ENCODE data around the gene SLC35E4.
A peak's percentile ranks its signal among the peaks of the same experiment; 100 is the strongest.

SLC35E4 gene

GRCh38 chr22:30665786-30666185 is 30.2 kb downstream of the SLC35E4 start:
- H3K27ac ChIP-seq, result no peak overlapping the region
- H3K27me3 ChIP-seq (ENCODE audit: insufficient read depth, low read depth), result no peaks in the 10 kb centered on the region
- no peak overlapping the region for H3K9ac ChIP-seq
- peaks cover 16% of the 10 kb centered on the region for H3K4me1 ChIP-seq (ENCODE audit: low read depth, poor library complexity, severe bottlenecking)
- H3K36me3 ChIP-seq (ENCODE audit: insufficient read depth), result no peaks in the 10 kb centered on the region
- H3K79me2 ChIP-seq (ENCODE audit: insufficient read depth, low read depth), result no peaks in the 10 kb centered on the region
- no peak overlapping the region for H3K4me2 ChIP-seq
- TF ChIP-seq CTCF (conservative IDR thresholded peaks at IDR 0.05; ENCODE audit: low read depth, low read length), result no peak
- no peaks in the 10 kb centered on the region for H4K20me1 ChIP-seq (ENCODE audit: insufficient read depth)
- H3K4me3 ChIP-seq (IDR thresholded peaks at IDR 0.05; ENCODE audit: insufficient read depth, low read depth, low read length), result no peak overlapping the region
- H2AFZ ChIP-seq (ENCODE audit: low read depth), result no peak overlapping the region

GRCh38 chr22:30667107-30667493 is 31.5 kb downstream of the SLC35E4 start:
- TF ChIP-seq CTCF (conservative IDR thresholded peaks at IDR 0.05; ENCODE audit: low read depth, low read length), result no peak
- no peaks in the 10 kb centered on the region for H3K79me2 ChIP-seq (ENCODE audit: insufficient read depth, low read depth)
- peak overlapping the region; percentile 98 for H2AFZ ChIP-seq (ENCODE audit: low read depth)
- H3K4me2 ChIP-seq, result peak overlapping the region; percentile 50
- peak overlapping the region; percentile 31; the same call in 1 of the 2 replicates for H3K9ac ChIP-seq
- no peak overlapping the region for H3K4me3 ChIP-seq (IDR thresholded peaks at IDR 0.05; ENCODE audit: insufficient read depth, low read depth, low read length)
- H3K27me3 ChIP-seq (ENCODE audit: insufficient read depth, low read depth), result no peaks in the 10 kb centered on the region
- H4K20me1 ChIP-seq (ENCODE audit: insufficient read depth), result no peaks in the 10 kb centered on the region
- no peak overlapping the region for H3K27ac ChIP-seq
- peaks cover 16% of the 10 kb centered on the region for H3K4me1 ChIP-seq (ENCODE audit: low read depth, poor library complexity, severe bottlenecking)
- no peaks in the 10 kb centered on the region for H3K36me3 ChIP-seq (ENCODE audit: insufficient read depth)

- peak; percentile 28; the same call in 1 of the 2 replicates for TF ChIP-seq CTCF (conservative IDR thresholded peaks at IDR 0.05; ENCODE audit: low read depth, low read length)
- no peaks in the 10 kb centered on the region for H4K20me1 ChIP-seq (ENCODE audit: insufficient read depth)
- no peaks in the 10 kb centered on the region for H3K36me3 ChIP-seq (ENCODE audit: insufficient read depth)
- peaks cover 16% of the 10 kb centered on the region for H3K4me1 ChIP-seq (ENCODE audit: low read depth, poor library complexity, severe bottlenecking)
- H3K27me3 ChIP-seq (ENCODE audit: insufficient read depth, low read depth), result no peaks in the 10 kb centered on the region
- H3K4me2 ChIP-seq, result peak within 1 kb of the TSS; percentile 50
- peak within 1 kb of the TSS; percentile 98 for H2AFZ ChIP-seq (ENCODE audit: low read depth)
- no peak within 1 kb of the TSS for H3K27ac ChIP-seq
- no peak within 1 kb of the TSS for H3K4me3 ChIP-seq (IDR thresholded peaks at IDR 0.05; ENCODE audit: insufficient read depth, low read depth, low read length)
- no peaks in the 10 kb centered on the region for H3K79me2 ChIP-seq (ENCODE audit: insufficient read depth, low read depth)
- H3K9ac ChIP-seq, result peak within 1 kb of the TSS; percentile 31
These were observed 32.2 kb downstream of the SLC35E4 start, which contains the start of gene DUSP18 for GRCh38 chr22:30667494-30668385. TSS of gene DUSP18 (minus strand) at chr22:30667875. CDS start at chr22:30664003, 3,872 bp downstream.

GRCh38 chr22:30668386-30668710 is 32.8 kb downstream of the SLC35E4 start:
- TF ChIP-seq CTCF (conservative IDR thresholded peaks at IDR 0.05; ENCODE audit: low read depth, low read length), result no peak
- no peaks in the 10 kb centered on the region for H4K20me1 ChIP-seq (ENCODE audit: insufficient read depth)
- no peak overlapping the region for H3K4me3 ChIP-seq (IDR thresholded peaks at IDR 0.05; ENCODE audit: insufficient read depth, low read depth, low read length)
- peak overlapping the region; percentile 31; the same call in 1 of the 2 replicates for H3K9ac ChIP-seq
- no peaks in the 10 kb centered on the region for H3K36me3 ChIP-seq (ENCODE audit: insufficient read depth)
- H3K27ac ChIP-seq, result no peak overlapping the region
- H2AFZ ChIP-seq (ENCODE audit: low read depth), result peak overlapping the region; percentile 98
- no peaks in the 10 kb centered on the region for H3K27me3 ChIP-seq (ENCODE audit: insufficient read depth, low read depth)
- peak overlapping the region; percentile 40 for H3K4me2 ChIP-seq
- H3K79me2 ChIP-seq (ENCODE audit: insufficient read depth, low read depth), result no peaks in the 10 kb centered on the region
- peaks cover 16% of the 10 kb centered on the region for H3K4me1 ChIP-seq (ENCODE audit: low read depth, poor library complexity, severe bottlenecking)
